Loucy (cell line): ENCODE results near the gene AQP1.

Experiments used
- H2AFZ ChIP-seq: fragments of 200-600 bp; sonication (generic); 2 replicates; pipeline ENCODE4 v1.6.0; 2016; ENCODE audit warnings: antibody characterized with exemption, mild to moderate bottlenecking, low read length, moderate library complexity
- H3F3A ChIP-seq: fragments of 200-600 bp; 2 replicates; pipeline ENCODE4 v1.6.0; 2016; ENCODE audit warnings: antibody characterized with exemption, low read depth, mild to moderate bottlenecking
- H3K27me3 ChIP-seq: fragments of 200-600 bp; sonication (generic); 2 replicates; pipeline ENCODE4 v1.6.1; 2014; ENCODE audit warnings: low read length, mild to moderate bottlenecking; ENCODE audit not compliant: insufficient read depth, poor library complexity, severe bottlenecking
- H3K36me3 ChIP-seq: fragments of 200-600 bp; sonication (generic); 2 replicates; pipeline ENCODE4 v1.6.1; 2016; ENCODE audit warnings: low read length; ENCODE audit not compliant: insufficient read depth
- H3K4me1 ChIP-seq: fragments of 200-600 bp; sonication (generic); 2 replicates; pipeline ENCODE4 v1.5.1; 2014; ENCODE audit warnings: low read length, mild to moderate bottlenecking; ENCODE audit not compliant: insufficient read depth, poor library complexity, severe bottlenecking
- H3K4me2 ChIP-seq: fragments of 200-600 bp; sonication (generic); 2 replicates; pipeline ENCODE4 v1.6.0; 2014; ENCODE audit warnings: antibody characterized with exemption, low read length, low read depth, mild to moderate bottlenecking; ENCODE audit not compliant: poor library complexity, severe bottlenecking
- H3K4me3 ChIP-seq: fragments of 200-600 bp; sonication (generic); 2 replicates; pipeline ENCODE4 v1.5.1; 2014; ENCODE audit warnings: low read length, mild to moderate bottlenecking, mixed read lengths; ENCODE audit not compliant: poor library complexity, severe bottlenecking
- H3K79me2 ChIP-seq: fragments of 200-600 bp; sonication (generic); 2 replicates; pipeline ENCODE4 v1.6.1; 2014; ENCODE audit warnings: low read length; ENCODE audit not compliant: insufficient read depth
- H3K9ac ChIP-seq: fragments of 200-600 bp; sonication (generic); 2 replicates; pipeline ENCODE4 v1.6.0; 2014; ENCODE audit warnings: mild to moderate bottlenecking, low read depth, low read length, moderate library complexity; ENCODE audit not compliant: poor library complexity, severe bottlenecking
- H3K9me2 ChIP-seq: fragments of 200-600 bp; sonication (generic); replicated peaks from 2 replicates; pipeline ENCODE4 v1.6.1; 2016; ENCODE audit warnings: low read depth, low read length, mixed read lengths
- H3K9me3 ChIP-seq: fragments of 200-600 bp; sonication (generic); 2 replicates; pipeline ENCODE4 v1.6.1; 2014; ENCODE audit warnings: mild to moderate bottlenecking, antibody characterized with exemption, low read length, low read depth; ENCODE audit not compliant: insufficient read depth
- H4K20me1 ChIP-seq: fragments of 200-600 bp; sonication (generic); 2 replicates; pipeline ENCODE4 v1.6.0; 2014; ENCODE audit warnings: antibody characterized with exemption, low read length, mild to moderate bottlenecking; ENCODE audit not compliant: insufficient read depth, poor library complexity, severe bottlenecking
- CTCF ChIP-seq: fragments of 200-600 bp; sonication (generic); conservative IDR thresholded peaks from 2 replicates; pipeline ENCODE4 v1.5.1; 2014; ENCODE audit warnings: mild to moderate bottlenecking, antibody characterized with exemption, low read length
- EZH2phosphoT487 ChIP-seq: fragments of 200-600 bp; IDR thresholded peaks from 2 replicates; pipeline ENCODE4 v1.6.1; 2018; ENCODE audit warnings: antibody characterized with exemption, mild to moderate bottlenecking, moderate library complexity, borderline replicate concordance

The AQP1 gene

GRCh38 chr7:30903146-30903545 is 8.5 kb upstream of the AQP1 start:
- H3K27me3 ChIP-seq: no peaks in the 10 kb centered on the region
- no peaks in the 10 kb centered on the region for H3K79me2 ChIP-seq
- no peaks in the 10 kb centered on the region for H3K36me3 ChIP-seq
- TF ChIP-seq CTCF: no peak
- no peak for TF ChIP-seq EZH2phosphoT487
- no peak overlapping the region for H3K9ac ChIP-seq
- no peak overlapping the region for H3K4me2 ChIP-seq
- no peaks in the 10 kb centered on the region for H3K9me3 ChIP-seq
- H3K4me1 ChIP-seq: no peaks in the 10 kb centered on the region
- H4K20me1 ChIP-seq: no peaks in the 10 kb centered on the region
- H3K9me2 ChIP-seq: no peaks in the 10 kb centered on the region
- no peak overlapping the region for H3K4me3 ChIP-seq
- no peak overlapping the region for H2AFZ ChIP-seq
- no peaks in the 10 kb centered on the region for H3F3A ChIP-seq

GRCh38 chr7:30904561-30904960 is 7.1 kb upstream of the AQP1 start:
- no peaks in the 10 kb centered on the region for H4K20me1 ChIP-seq
- no peak overlapping the region for H3K4me3 ChIP-seq
- no peaks in the 10 kb centered on the region for H3K4me1 ChIP-seq
- H3K36me3 ChIP-seq: no peaks in the 10 kb centered on the region
- no peak overlapping the region for H3K9ac ChIP-seq
- H3K9me3 ChIP-seq: no peaks in the 10 kb centered on the region
- no peak overlapping the region for H3K4me2 ChIP-seq
- H3F3A ChIP-seq: no peaks in the 10 kb centered on the region
- no peak overlapping the region for H2AFZ ChIP-seq
- H3K79me2 ChIP-seq: no peaks in the 10 kb centered on the region
- TF ChIP-seq EZH2phosphoT487: no peak
- no peak for TF ChIP-seq CTCF
- no peaks in the 10 kb centered on the region for H3K9me2 ChIP-seq
- H3K27me3 ChIP-seq: no peaks in the 10 kb centered on the region

GRCh38 chr7:30905078-30906012 is 6.3 kb upstream of the AQP1 start:
- Histone ChIP-seq H3K9me3 (no peaks in the 10 kb centered on the region), H3K4me3 (no peak overlapping the region), H3K9me2 (no peaks in the 10 kb centered on the region), H3K79me2 (no peaks in the 10 kb centered on the region), H3K4me1 (no peaks in the 10 kb centered on the region), H4K20me1 (no peaks in the 10 kb centered on the region), H3K9ac (no peak overlapping the region), H3K27me3 (no peaks in the 10 kb centered on the region), H3F3A (no peaks in the 10 kb centered on the region), H2AFZ (no peak overlapping the region), H3K36me3 (no peaks in the 10 kb centered on the region), H3K4me2 (no peak overlapping the region)
- TF ChIP-seq EZH2phosphoT487 (no peak), CTCF (no peak)
